GM19324 (cell line): Measurements from ENCODE around the gene INSR.

Experiments used
- ATAC-seq: cut with Tn5 transposase; IDR thresholded peaks from one replicate; pipeline ENCODE4 v1.9.1; 2021; ENCODE audit warnings: mild to moderate bottlenecking, moderate library complexity; ENCODE audit not compliant: unreplicated experiment, low FRiP score

Gene INSR

DNA sequence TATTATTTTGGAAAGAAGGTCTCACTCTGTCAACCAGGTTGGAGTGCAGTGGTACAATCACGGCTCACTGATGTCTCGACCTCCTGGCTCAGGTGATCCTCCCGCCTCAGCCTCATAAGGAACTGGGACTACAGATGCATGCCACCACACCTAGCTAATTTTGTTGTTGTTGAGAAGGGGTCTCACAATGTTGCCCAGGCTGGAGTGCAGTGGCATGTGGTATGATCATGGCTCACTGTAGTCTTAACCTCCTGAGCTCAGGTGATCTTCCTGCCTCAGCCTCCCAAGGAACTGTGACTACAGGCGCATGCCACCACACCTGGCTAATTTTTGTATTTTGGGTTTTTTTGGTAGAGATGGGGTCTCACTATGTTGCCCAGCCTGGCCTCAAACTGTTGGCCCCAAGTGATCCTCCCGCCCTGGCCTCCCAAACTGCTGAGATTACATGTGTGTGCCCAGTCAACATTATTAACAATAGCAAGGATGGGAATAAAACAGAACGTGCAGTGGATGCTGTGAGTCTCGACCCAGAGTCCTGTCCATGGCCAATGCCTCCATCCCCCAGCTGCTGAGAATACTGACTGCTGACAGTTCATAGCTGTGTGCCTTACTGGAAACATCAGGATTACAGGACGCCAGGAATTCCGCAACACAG, 230.3 kb downstream of the INSR start:
- ATAC-seq, result no peak

DNA sequence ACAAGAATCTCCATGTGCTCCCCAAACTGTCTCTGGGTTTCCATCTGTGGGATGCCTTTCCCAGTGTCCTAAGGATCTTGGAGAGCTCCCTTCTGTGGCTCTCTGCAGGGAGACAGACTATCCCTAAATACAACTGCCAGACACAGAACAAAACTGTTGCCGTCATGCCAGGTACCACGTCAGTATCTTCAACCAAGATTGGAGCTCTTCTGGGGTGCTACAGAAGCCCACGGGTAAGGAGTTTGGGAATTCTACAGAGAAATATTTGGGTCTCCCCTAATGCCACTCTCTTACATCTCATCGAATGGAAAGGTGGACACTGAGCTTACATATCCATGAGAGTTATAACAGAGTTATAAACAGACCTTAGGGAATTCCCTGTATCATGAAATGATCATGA, 230.9 kb downstream of the INSR start:
- no peak for ATAC-seq
